HEK293T (cell line): ENCODE measurements around the gene RUNDC3A.

Experiments
- ARNT ChIP-seq: fragments of 450-650 bp; IDR thresholded peaks from 2 replicates; pipeline ENCODE4 v1.6.1; 2017; ENCODE audit warnings: mild to moderate bottlenecking
- ELF4 ChIP-seq: fragments of 450-650 bp; IDR thresholded peaks from 2 replicates; pipeline ENCODE4 v1.6.1; 2017; ENCODE audit warnings: antibody characterized with exemption
- FOXA1 ChIP-seq: fragments of 450-650 bp; IDR thresholded peaks from 2 replicates; pipeline ENCODE4 v1.6.1; 2016; ENCODE audit warnings: mild to moderate bottlenecking
- L3MBTL2 ChIP-seq: fragments of 450-650 bp; conservative IDR thresholded peaks from 2 replicates; pipeline ENCODE4 v1.6.1; 2016; ENCODE audit warnings: mild to moderate bottlenecking
- LEF1 ChIP-seq: fragments of 450-650 bp; IDR thresholded peaks from 2 replicates; pipeline ENCODE4 v1.6.1; 2017; ENCODE audit warnings: mild to moderate bottlenecking, borderline replicate concordance
- SUZ12 ChIP-seq: fragments of 450-650 bp; IDR thresholded peaks from 2 replicates; pipeline ENCODE4 v1.6.1; 2016; ENCODE audit warnings: mild to moderate bottlenecking
- TF ChIP-seq, protein P1 (sequence below): fragments of 450-650 bp; IDR thresholded peaks from 2 replicates; pipeline ENCODE4 v1.6.1; 2016

DNA sequence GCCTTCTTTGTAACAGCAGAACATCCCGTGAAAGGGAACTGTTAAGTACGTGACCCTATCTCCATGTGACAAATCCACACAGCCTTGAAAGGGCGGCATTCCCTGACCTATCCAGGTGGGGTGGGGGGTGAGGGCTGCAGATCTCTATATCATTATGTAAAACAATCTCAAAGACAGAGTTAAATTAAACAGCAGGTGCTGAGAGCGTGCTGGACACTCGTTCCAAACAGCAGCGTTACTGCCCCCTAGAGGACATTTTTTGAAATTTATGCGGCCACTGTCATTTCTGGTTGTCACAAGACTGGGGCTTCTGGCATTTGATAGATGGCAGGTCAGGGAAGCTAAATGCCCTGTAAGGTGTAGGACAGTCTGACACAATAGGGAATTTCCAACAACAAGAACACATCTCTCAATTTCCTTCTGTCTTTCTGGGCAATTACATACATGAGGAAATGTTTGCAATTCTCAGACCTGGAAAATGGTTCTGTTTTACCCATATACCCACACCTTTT lies 22.9 kb downstream of the RUNDC3A start:
- TF ChIP-seq LEF1 (no peak), FOXA1 (no peak), L3MBTL2 (no peak; the same call in 1 of the 2 replicates), ELF4 (no peak), SUZ12 (no peak), ARNT (no peak)
- TF ChIP-seq, protein P1, sequence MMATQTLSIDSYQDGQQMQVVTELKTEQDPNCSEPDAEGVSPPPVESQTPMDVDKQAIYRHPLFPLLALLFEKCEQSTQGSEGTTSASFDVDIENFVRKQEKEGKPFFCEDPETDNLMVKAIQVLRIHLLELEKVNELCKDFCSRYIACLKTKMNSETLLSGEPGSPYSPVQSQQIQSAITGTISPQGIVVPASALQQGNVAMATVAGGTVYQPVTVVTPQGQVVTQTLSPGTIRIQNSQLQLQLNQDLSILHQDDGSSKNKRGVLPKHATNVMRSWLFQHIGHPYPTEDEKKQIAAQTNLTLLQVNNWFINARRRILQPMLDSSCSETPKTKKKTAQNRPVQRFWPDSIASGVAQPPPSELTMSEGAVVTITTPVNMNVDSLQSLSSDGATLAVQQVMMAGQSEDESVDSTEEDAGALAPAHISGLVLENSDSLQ: peak; percentile 86
